Measurements from ENCODE around the gene IHH. TPM values are rescaled to one million over a fixed set of nuclear protein-coding genes. Genes with fewer than 3 reads are reported as not detected.

The IHH gene
- total RNA-seq, 1 donor: under 0.01 TPM

DNA sequence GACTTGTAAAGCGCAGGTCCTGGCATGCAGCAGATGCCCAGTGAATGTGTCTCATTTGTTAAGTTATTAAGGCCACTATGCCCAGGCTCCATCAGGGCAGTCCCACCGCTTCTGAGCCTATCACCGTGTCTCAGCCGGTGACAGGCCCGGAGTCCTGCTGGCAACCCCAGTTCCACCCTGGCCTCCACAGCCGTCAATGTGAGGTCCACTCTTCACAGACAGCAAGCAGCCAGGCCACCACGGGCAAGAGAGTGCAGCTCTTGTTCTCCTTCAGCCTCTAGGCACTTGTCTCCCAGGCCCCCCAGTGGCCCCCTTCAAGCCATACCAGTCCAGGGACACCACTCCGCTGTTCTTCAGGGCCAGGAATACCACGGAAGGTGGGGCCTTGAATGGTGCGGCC is 42.0 kb downstream of the IHH start:
- no peaks in the 10 kb centered on the region for H3K9me3 ChIP-seq (ENCODE audit: low read depth, low read length)
- peak; percentile 84 for DNase-seq (ENCODE audit: insufficient read length, low spot score, missing footprints)
- no peak overlapping the region for H3K4me3 ChIP-seq (ENCODE audit: insufficient read depth, low read length)
- TF ChIP-seq, protein P1, sequence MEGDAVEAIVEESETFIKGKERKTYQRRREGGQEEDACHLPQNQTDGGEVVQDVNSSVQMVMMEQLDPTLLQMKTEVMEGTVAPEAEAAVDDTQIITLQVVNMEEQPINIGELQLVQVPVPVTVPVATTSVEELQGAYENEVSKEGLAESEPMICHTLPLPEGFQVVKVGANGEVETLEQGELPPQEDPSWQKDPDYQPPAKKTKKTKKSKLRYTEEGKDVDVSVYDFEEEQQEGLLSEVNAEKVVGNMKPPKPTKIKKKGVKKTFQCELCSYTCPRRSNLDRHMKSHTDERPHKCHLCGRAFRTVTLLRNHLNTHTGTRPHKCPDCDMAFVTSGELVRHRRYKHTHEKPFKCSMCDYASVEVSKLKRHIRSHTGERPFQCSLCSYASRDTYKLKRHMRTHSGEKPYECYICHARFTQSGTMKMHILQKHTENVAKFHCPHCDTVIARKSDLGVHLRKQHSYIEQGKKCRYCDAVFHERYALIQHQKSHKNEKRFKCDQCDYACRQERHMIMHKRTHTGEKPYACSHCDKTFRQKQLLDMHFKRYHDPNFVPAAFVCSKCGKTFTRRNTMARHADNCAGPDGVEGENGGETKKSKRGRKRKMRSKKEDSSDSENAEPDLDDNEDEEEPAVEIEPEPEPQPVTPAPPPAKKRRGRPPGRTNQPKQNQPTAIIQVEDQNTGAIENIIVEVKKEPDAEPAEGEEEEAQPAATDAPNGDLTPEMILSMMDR (IDR thresholded peaks at IDR 0.05; ENCODE audit: extremely low read depth, low read depth, low read length): no peak
- H3K4me2 ChIP-seq (ENCODE audit: insufficient read depth, low read length): no peak overlapping the region
- no peaks in the 10 kb centered on the region for H3K4me1 ChIP-seq (ENCODE audit: insufficient read depth, low read length)
- H3K79me2 ChIP-seq (ENCODE audit: insufficient read depth, low read length): no peaks in the 10 kb centered on the region
- no peaks in the 10 kb centered on the region for H3K36me3 ChIP-seq (ENCODE audit: insufficient read depth, low read length)
- H4K20me1 ChIP-seq (ENCODE audit: insufficient read depth, low read length): no peaks in the 10 kb centered on the region
- peaks cover 26% of the 10 kb centered on the region for H3K27me3 ChIP-seq (ENCODE audit: insufficient read depth, low read length)
- no peak overlapping the region for H3K27ac ChIP-seq (ENCODE audit: low read depth, low read length)
- no peak overlapping the region for H2AFZ ChIP-seq (ENCODE audit: low read length)

DNA sequence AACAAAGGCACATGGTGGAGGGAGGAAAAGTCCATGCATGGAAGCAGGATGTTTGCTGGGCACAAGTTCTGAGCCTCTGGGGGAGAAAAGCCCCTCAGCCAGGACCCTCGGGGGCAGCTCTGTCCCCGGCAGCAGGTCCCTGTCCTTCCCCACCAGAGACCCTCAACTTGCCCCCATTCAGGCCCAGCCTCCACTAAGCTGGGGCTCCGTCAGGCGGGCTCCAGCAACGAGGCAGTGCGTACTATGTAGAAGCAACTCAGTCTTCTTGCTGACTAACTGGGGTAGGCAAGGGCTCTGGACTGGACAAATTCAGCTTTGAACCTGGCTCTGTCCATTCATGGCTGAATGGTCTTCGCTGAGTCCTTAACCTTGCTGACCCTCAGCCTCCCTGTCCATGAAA is 42.4 kb downstream of the IHH start:
- no peaks in the 10 kb centered on the region for H3K9me3 ChIP-seq (ENCODE audit: low read depth, low read length)
- H3K4me2 ChIP-seq (ENCODE audit: insufficient read depth, low read length): no peak overlapping the region
- DNase-seq (ENCODE audit: insufficient read length, low spot score, missing footprints): peak; percentile 43
- no peak overlapping the region for H2AFZ ChIP-seq (ENCODE audit: low read length)
- no peak overlapping the region for H3K4me3 ChIP-seq (ENCODE audit: insufficient read depth, low read length)
- no peaks in the 10 kb centered on the region for H4K20me1 ChIP-seq (ENCODE audit: insufficient read depth, low read length)
- TF ChIP-seq, protein P1 (IDR thresholded peaks at IDR 0.05; ENCODE audit: extremely low read depth, low read depth, low read length): no peak
- no peaks in the 10 kb centered on the region for H3K4me1 ChIP-seq (ENCODE audit: insufficient read depth, low read length)
- no peaks in the 10 kb centered on the region for H3K79me2 ChIP-seq (ENCODE audit: insufficient read depth, low read length)
- H3K27ac ChIP-seq (ENCODE audit: low read depth, low read length): no peak overlapping the region
- H3K36me3 ChIP-seq (ENCODE audit: insufficient read depth, low read length): no peaks in the 10 kb centered on the region
- peaks cover 25% of the 10 kb centered on the region for H3K27me3 ChIP-seq (ENCODE audit: insufficient read depth, low read length)

DNA sequence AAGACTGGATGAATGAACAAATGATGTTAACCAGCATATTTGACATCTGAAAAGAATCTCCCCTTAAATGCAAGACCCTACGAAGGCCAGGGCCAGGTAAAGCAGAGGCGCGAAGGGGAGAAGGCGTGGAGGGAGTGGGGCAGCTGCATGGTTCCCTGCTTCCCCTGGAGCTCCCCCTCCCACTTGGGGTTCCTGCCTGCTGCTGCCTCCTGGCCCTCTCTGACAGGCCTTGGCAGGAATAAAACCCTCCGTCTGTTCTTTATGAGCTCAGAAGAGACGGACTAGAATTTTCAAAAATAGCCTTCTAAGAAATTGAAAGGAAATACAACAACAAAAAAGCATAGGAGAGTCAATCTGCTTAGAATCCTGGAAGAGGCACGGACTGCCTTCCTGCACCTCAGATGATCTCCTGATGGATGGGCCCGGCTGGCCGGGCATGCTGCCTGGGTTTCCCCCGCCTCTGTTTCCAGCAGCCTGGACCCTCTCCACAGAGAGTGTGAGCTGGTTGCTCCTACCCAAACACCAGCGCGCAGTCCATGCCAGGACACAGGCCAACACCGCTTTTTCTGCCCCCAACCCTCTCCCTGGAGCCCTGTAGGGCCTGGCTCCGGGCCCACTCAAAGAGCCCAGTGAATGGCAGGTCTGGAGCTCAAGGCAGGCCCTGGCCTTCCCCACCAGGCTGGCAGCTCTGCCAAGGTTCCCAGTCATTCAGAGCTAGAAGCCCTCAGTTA is 43.4 kb downstream of the IHH start:
- TF ChIP-seq, protein P1 (IDR thresholded peaks at IDR 0.05; ENCODE audit: extremely low read depth, low read depth, low read length): no peak

DNA sequence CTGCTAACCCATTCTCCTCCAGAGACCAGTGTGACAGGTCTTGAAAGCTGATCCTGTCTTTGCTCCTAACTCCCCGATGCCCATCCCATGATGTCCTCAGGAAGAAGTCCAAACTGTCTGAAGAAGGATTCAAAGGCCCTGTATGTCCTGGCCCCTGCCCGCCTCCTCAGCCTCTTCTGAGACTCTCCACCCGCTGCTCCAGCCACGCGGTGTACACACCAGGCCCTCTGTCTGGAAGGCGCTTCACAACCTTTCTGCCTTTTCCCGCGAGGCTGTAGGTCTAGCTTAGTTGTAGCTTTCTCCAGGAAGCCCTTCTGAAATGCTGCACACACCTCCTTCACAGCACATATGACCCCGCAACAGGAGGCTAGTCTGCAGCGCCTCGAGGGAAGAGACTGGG is 44.0 kb downstream of the IHH start:
- no peak overlapping the region for H3K4me3 ChIP-seq (ENCODE audit: insufficient read depth, low read length)
- no peaks in the 10 kb centered on the region for H3K36me3 ChIP-seq (ENCODE audit: insufficient read depth, low read length)
- peaks cover 25% of the 10 kb centered on the region for H3K27me3 ChIP-seq (ENCODE audit: insufficient read depth, low read length)
- H4K20me1 ChIP-seq (ENCODE audit: insufficient read depth, low read length): no peaks in the 10 kb centered on the region
- H2AFZ ChIP-seq (ENCODE audit: low read length): no peak overlapping the region
- DNase-seq (ENCODE audit: insufficient read length, low spot score, missing footprints): peak; percentile 55
- H3K9me3 ChIP-seq (ENCODE audit: low read depth, low read length): no peaks in the 10 kb centered on the region
- H3K4me1 ChIP-seq (ENCODE audit: insufficient read depth, low read length): no peaks in the 10 kb centered on the region
- H3K27ac ChIP-seq (ENCODE audit: low read depth, low read length): no peak overlapping the region
- no peaks in the 10 kb centered on the region for H3K79me2 ChIP-seq (ENCODE audit: insufficient read depth, low read length)
- H3K4me2 ChIP-seq (ENCODE audit: insufficient read depth, low read length): no peak overlapping the region
- TF ChIP-seq, protein P1 (IDR thresholded peaks at IDR 0.05; ENCODE audit: extremely low read depth, low read depth, low read length): no peak

More for the DNA sequence above, 43.4 kb downstream of the IHH start:
- Histone ChIP-seq H2AFZ (ENCODE audit: low read length) (no peak overlapping the region), H3K9me3 (ENCODE audit: low read depth, low read length) (no peaks in the 10 kb centered on the region), H4K20me1 (ENCODE audit: insufficient read depth, low read length) (no peaks in the 10 kb centered on the region), H3K4me1 (ENCODE audit: insufficient read depth, low read length) (no peaks in the 10 kb centered on the region), H3K27me3 (ENCODE audit: insufficient read depth, low read length) (peaks cover 25% of the 10 kb centered on the region), H3K4me2 (ENCODE audit: insufficient read depth, low read length) (no peak overlapping the region), H3K79me2 (ENCODE audit: insufficient read depth, low read length) (no peaks in the 10 kb centered on the region), H3K27ac (ENCODE audit: low read depth, low read length) (no peak overlapping the region), H3K4me3 (ENCODE audit: insufficient read depth, low read length) (no peak overlapping the region), H3K36me3 (ENCODE audit: insufficient read depth, low read length) (no peaks in the 10 kb centered on the region)
- DNase-seq (ENCODE audit: insufficient read length, low spot score, missing footprints): peak; percentile 63
